Measurements from ENCODE around the gene SRRM1. TPM values are rescaled to one million over a fixed set of nuclear protein-coding genes. Genes with fewer than 3 reads are reported as not detected.
A peak's percentile ranks its signal among the peaks of the same experiment; 100 is the strongest.
"Not testable (repeated sequence)": the region's sequence is repeated elsewhere in the genome, so short reads cannot be mapped to it uniquely, and the experiment has no call there.

The SRRM1 gene
- total RNA-seq, 2 experiments from 2014 or later = 183 to 191 TPM

DNA sequence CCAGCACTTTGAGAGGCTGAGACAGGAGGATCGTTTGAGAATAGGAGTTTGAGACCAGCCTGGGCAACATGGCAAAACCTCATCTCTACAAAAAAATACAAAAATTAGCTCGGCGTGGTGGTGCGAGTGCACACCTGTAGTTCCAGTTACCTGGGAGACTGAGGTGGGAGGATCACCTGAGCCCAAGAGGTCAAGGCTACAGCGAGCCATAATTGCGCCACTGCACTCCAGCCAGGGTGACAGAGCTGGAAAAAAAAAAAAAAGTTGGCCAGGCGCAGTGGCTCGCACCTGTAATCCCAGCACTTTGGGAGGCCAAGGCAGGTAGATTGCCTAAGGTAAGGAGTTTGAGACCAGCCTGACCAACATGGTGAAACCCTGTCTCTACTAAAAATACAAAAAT is 55.2 kb downstream of the SRRM1 start:
- DNase-seq; H3K9me3 Mint-ChIP-seq; H3K27ac Mint-ChIP-seq; H3K27me3 Mint-ChIP-seq; H3K4me3 Mint-ChIP-seq; H3K36me3 Mint-ChIP-seq (ENCODE audit: low read depth); POLR2A ChIA-PET: not testable (repeated sequence)
- CTCF ChIA-PET = interaction anchor here (0.6 to 2.0 kb wide), 3 partner anchors 10 to 188 kb away, joined by 3 to 6 read pairs (median 4); no protein-coding TSS in a partner anchor
- peaks cover 12% of the 10 kb centered on the region for H3K4me1 Mint-ChIP-seq

DNA sequence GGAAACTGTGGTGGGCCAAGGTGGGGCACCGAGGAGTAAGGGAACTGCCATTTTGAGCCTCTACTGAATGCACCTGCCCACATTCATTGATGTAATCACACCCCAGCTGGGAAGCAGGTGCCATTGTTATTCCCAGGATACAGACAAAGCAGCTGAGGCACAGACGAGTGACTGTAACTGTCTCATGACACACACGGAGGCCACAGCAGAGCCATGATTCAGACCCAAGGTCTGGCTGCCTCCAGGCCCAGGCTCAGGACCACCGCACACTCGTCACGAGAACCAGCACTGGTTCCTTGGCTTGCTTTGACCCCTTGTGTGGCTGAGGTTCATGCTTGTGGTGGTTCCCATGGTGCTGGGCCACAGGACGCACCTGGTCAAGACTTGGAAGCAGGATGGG is 56.5 kb downstream of the SRRM1 start:
- no peak overlapping the region for H3K27ac Mint-ChIP-seq
- peaks cover 4% of the 10 kb centered on the region for H3K27me3 Mint-ChIP-seq
- no peaks in the 10 kb centered on the region for H3K36me3 Mint-ChIP-seq (ENCODE audit: low read depth)
- CTCF ChIA-PET = interaction anchor here (1.2 to 1.9 kb wide), 3 partner anchors 11 to 119 kb away, joined by 4 to 9 read pairs (median 4); no protein-coding TSS in a partner anchor
- H3K9me3 Mint-ChIP-seq = no peaks in the 10 kb centered on the region
- H3K4me3 Mint-ChIP-seq = no peak overlapping the region
- H3K4me1 Mint-ChIP-seq = peaks cover 8% of the 10 kb centered on the region
- DNase-seq = no peak
- POLR2A ChIA-PET = no interaction called here

DNA sequence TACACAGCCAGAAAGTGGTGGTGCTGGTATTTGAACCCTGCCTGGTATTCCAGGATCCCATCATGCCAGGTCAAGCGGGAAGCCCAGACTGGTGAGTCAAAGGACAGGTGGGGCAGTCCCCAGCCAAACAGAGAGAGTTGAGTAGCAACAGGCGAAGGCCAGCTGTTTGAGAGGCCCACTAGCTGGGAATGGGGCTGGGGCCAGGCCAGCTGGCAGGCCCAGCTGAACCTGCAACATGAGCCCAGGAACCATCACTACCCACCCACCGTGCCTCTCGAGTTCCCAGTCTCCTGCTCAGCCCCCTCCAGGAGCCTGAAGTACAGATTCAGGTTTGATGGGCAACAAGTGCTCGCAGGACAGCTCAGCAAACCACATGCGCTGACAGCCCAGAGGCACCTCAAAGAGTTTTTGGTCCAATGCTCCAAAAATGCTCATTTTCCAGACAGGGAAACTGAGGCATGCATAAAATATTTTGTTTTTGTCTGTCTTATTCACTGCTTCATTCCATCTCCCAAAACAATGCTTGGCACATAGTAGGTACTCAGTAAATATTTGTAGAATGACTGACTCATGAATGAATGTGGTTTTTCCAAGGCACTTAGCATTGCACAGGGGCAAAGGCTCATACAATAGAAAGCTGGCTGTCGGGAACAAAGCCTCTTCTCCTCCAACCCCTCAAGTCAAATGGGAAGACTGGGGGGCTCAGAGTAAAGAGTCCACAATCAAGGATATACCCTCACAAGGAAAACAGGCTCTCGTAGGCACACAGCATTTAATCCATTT is 59.6 kb downstream of the SRRM1 start:
- no peak overlapping the region for H3K27ac Mint-ChIP-seq
- H3K4me3 Mint-ChIP-seq = no peak overlapping the region
- no peak for DNase-seq
- peaks cover 14% of the 10 kb centered on the region for H3K4me1 Mint-ChIP-seq
- H3K9me3 Mint-ChIP-seq = no peaks in the 10 kb centered on the region
- ChIA-PET POLR2A (interaction anchor here (0.5 kb wide), 1 partner anchor 117 kb away, joined by 4 read pairs; no protein-coding TSS in a partner anchor), CTCF (interaction anchor here (1.2 to 1.3 kb wide), 2 partner anchors 11 to 14 kb away, joined by 4 to 6 read pairs; no protein-coding TSS in a partner anchor)
- H3K36me3 Mint-ChIP-seq (ENCODE audit: low read depth) = no peaks in the 10 kb centered on the region
- no peaks in the 10 kb centered on the region for H3K27me3 Mint-ChIP-seq

DNA sequence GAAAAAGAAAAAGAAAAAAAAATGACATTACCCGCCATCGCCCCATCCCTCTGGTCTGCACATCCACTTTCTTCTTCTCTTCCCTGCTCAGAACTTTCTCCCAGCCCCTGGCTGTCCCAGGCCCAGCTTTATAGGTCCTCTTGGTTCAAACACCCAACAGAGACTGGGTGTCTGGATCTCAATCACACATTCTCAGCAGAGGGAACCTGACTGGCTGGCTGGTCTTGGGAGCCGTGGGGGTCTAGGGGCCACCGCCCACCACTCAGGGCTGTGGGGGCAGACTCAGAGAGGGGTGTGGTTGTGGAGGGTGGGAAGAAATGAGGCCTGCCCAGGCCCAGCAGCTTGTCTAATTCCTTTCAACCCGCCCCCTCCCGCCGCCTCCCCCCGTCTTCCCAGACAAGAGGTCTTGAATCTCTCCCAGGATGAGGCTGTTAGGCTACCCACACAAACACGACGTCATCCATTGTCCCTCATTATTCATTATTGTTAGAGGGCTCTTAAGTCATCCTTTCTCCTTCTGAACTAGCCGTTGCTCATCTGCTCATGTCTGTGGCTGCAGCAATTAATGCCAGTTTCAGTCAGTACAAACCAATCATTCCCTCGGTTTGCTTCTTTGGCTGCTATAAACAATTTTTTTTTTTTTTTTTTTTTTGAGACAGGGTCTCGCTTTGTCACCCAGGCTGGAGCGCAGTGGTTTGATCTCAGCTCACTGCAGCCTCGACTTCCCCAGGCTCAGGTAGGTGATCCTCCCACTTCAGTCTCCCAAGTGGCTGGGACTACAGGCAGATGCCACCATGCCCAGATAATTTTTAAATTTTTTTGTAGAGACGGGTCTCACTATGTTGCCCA is 61.5 kb downstream of the SRRM1 start:
- CTCF ChIA-PET = interaction anchor here (0.6 kb wide), 1 partner anchor 16 kb away, joined by 4 read pairs; no protein-coding TSS in a partner anchor
- Mint-ChIP-seq H3K27me3 (no peaks in the 10 kb centered on the region), H3K9me3 (no peaks in the 10 kb centered on the region), H3K36me3 (ENCODE audit: low read depth) (no peaks in the 10 kb centered on the region), H3K4me3 (no peak overlapping the region), H3K4me1 (peaks cover 20% of the 10 kb centered on the region), H3K27ac (peak overlapping the region; percentile 75)
- POLR2A ChIA-PET = interaction anchor here (0.6 kb wide), 1 partner anchor 762 kb away, joined by 3 read pairs; no protein-coding TSS in a partner anchor
- DNase-seq = no peak

DNA sequence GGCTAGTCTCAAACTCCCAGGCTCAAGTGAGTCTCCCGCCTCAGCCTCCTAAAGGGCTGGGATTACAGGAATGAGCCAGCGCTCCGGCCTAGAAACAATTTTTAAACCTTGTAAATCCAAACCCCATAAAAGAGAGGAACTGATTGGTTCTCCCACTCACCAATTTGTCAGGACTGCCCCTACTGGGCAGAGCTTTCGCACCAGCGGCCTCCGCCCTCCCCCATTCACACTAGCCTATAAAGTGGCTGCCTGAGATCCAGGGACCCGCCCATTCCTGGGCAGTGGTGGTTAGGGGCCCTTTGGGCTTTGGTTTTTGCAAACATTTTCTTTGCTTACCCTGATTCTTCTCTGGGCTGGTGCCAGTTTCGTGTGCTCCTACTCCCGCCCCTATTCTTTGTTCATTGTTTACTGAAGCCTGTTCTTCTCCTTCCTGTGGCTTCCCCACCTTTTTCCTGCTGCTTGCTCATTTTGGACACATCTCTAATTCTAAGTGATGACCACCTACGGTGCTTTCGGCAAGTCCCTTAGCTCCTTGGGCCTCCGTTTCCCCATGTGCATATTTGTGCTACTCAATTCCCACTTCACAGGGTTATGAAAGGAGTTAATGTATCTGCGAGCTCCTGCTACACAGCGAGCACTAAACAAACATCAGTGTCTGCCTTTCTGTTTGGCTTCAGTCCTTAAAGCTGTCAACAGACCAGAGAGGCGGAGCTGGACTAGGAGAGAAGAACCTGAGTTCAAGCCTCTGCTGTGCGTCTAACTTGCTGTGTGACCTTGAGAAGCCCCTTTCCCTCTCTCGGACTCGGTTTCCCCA is 62.4 kb downstream of the SRRM1 start:
- H3K4me3 Mint-ChIP-seq = no peak overlapping the region
- H3K27me3 Mint-ChIP-seq = no peaks in the 10 kb centered on the region
- POLR2A ChIA-PET = interaction anchor here (0.6 kb wide), 1 partner anchor 1081 kb away, joined by 3 read pairs; no protein-coding TSS in a partner anchor
- DNase-seq = peak; percentile 67
- CTCF ChIA-PET = interaction anchor here (0.8 to 1.1 kb wide), 2 partner anchors 9 to 34 kb away, joined by 3 to 4 read pairs; no protein-coding TSS in a partner anchor
- H3K4me1 Mint-ChIP-seq = peaks cover 28% of the 10 kb centered on the region
- no peaks in the 10 kb centered on the region for H3K9me3 Mint-ChIP-seq
- peak overlapping the region; percentile 75 for H3K27ac Mint-ChIP-seq
- no peaks in the 10 kb centered on the region for H3K36me3 Mint-ChIP-seq (ENCODE audit: low read depth)

DNA sequence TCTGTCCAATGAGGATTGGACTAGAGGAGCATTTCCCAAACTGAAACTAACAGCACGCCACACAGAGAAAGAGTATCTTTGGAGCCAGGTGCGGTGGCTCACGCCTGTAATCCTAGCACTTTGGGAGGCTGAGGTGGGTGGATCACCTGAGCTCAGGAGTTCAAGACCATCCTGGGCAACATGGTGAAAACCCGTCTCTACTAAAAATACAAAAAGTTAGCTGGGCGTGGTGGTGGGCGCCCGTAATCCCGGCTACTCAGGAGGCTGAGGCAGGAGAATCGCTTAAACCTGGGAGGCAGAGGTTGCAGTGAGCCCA is 62.9 kb downstream of the SRRM1 start:
- CTCF ChIA-PET = interaction anchor here (0.8 to 1.1 kb wide), 2 partner anchors 10 to 33 kb away, joined by 3 to 4 read pairs; no protein-coding TSS in a partner anchor
- H3K4me3 Mint-ChIP-seq; H3K27me3 Mint-ChIP-seq; H3K9me3 Mint-ChIP-seq; H3K36me3 Mint-ChIP-seq (ENCODE audit: low read depth); DNase-seq: not testable (repeated sequence)
- POLR2A ChIA-PET = interaction anchor here (0.6 kb wide), 1 partner anchor 1082 kb away, joined by 3 read pairs; no protein-coding TSS in a partner anchor
- H3K4me1 Mint-ChIP-seq = peaks cover 28% of the 10 kb centered on the region
- peak overlapping the region; percentile 13 for H3K27ac Mint-ChIP-seq

DNA sequence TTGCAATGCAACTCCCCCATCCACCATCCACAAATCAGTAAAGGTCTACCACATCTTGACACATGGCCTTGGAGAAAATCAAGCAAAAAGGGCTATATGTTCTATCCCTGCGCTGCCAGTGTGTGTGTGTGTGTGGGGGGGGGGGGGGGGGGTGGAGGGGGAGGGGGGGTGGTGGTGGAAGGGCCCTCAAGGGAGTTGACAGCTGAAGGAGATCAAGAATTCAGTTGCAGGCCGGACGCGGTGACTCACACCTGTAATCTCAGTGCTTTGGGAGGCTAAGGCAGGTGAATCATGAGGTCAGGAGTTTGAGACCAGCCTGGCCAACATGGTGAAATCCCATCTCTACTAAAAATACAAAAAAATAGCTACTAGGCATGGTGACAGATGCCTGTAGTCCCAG is 64.6 kb downstream of the SRRM1 start:
- no peak overlapping the region for H3K27ac Mint-ChIP-seq
- H3K4me1 Mint-ChIP-seq = peaks cover 28% of the 10 kb centered on the region
- H3K27me3 Mint-ChIP-seq = no peaks in the 10 kb centered on the region
- no peaks in the 10 kb centered on the region for H3K9me3 Mint-ChIP-seq
- H3K36me3 Mint-ChIP-seq (ENCODE audit: low read depth) = no peaks in the 10 kb centered on the region
- no peak overlapping the region for H3K4me3 Mint-ChIP-seq
- ChIA-PET POLR2A (no interaction called here), CTCF (no interaction called here)
- no peak for DNase-seq

DNA sequence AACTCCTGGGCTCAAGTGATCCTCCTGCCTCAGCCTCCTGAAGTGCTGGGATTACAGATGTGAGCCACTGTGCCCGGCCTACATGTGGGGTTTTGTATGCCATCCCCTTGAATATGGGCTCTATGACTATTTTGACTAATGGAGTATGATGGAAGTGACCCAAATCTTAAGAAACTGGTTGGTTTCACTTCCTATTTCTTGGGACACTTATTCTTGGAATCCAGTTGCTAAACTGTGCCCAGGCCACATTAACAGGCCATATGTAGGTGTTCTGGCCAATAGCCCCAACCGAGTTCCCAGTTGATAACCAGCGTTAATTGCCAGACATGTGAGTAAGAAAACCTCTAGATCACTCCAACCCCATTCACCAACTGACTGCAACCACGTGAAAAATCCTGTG is 65.8 kb downstream of the SRRM1 start:
- CTCF ChIA-PET = no interaction called here
- POLR2A ChIA-PET = interaction anchor here (0.6 kb wide), 1 partner anchor 45 kb away, joined by 3 read pairs; no protein-coding TSS in a partner anchor
- peak overlapping the region; percentile 80 for H3K27ac Mint-ChIP-seq
- H3K27me3 Mint-ChIP-seq = no peaks in the 10 kb centered on the region
- no peak overlapping the region for H3K4me3 Mint-ChIP-seq
- H3K36me3 Mint-ChIP-seq (ENCODE audit: low read depth) = no peaks in the 10 kb centered on the region
- H3K4me1 Mint-ChIP-seq = peaks cover 28% of the 10 kb centered on the region
- DNase-seq = no peak
- no peaks in the 10 kb centered on the region for H3K9me3 Mint-ChIP-seq

DNA sequence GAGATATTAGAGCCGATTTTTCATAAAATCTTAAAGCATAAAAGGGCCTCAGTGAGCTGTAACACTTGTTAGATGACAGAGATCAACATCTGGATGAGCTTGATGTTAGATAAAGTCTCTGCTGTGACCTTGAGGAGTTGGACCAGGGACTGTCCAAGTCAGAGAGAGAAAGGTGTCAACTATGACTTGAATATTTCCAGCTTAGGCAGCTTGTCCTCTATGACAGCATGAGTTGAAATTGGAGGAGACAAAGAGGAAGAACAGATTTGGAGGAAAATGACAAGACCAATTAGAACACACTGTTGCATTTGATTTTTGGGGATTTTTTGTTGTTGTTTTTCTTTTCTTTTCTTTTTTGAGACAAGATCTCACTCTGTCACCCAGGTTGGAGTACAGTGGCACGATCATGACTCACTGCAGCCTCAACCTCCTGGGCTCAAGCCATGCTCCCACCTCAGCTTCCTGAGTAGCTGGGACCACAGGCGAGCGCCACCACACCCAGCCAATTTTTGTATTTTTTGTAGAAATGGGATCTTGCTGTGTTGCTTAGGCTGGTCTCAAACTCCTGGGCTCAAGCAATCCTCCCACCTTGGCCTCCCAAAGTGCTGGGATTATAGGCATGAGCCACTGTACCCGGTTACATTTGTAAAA is 66.8 kb downstream of the SRRM1 start:
- Mint-ChIP-seq H3K9me3 (no peaks in the 10 kb centered on the region), H3K36me3 (ENCODE audit: low read depth) (no peaks in the 10 kb centered on the region), H3K27ac (peak overlapping the region; percentile 85), H3K27me3 (no peaks in the 10 kb centered on the region), H3K4me3 (no peak overlapping the region), H3K4me1 (peaks cover 25% of the 10 kb centered on the region)
- CTCF ChIA-PET = no interaction called here
- POLR2A ChIA-PET = interaction anchor here (0.7 kb wide), 1 partner anchor 13 kb away, joined by 4 read pairs; no protein-coding TSS in a partner anchor
- DNase-seq = peak; percentile 36

DNA sequence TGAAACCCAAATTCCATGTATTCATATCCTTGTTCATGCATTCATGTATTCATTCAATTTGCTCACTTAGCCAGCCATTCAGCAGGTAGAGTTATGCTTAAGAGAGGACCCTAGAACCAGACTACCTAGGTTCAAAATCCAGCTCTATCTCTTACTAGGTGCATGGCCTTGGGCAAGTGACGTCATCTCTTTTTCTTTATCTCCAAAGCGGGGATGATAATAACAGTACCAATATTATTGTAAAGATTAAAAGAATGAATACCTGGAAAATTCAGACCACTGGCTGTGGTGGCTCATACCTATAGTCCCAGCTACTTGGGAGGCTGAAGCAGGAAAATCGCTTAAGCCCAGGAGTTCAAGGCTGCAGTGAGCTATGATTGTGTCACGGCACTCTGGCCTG is 68.2 kb downstream of the SRRM1 start:
- CTCF ChIA-PET = interaction anchor here (1.0 kb wide), 2 partner anchors 14 to 124 kb away, joined by 3 read pairs; no protein-coding TSS in a partner anchor
- peaks cover 14% of the 10 kb centered on the region for H3K4me1 Mint-ChIP-seq
- no peak for DNase-seq
- H3K4me3 Mint-ChIP-seq = no peak overlapping the region
- H3K27me3 Mint-ChIP-seq = no peaks in the 10 kb centered on the region
- H3K9me3 Mint-ChIP-seq = no peaks in the 10 kb centered on the region
- no peak overlapping the region for H3K27ac Mint-ChIP-seq
- POLR2A ChIA-PET = no interaction called here
- H3K36me3 Mint-ChIP-seq (ENCODE audit: low read depth) = no peaks in the 10 kb centered on the region

DNA sequence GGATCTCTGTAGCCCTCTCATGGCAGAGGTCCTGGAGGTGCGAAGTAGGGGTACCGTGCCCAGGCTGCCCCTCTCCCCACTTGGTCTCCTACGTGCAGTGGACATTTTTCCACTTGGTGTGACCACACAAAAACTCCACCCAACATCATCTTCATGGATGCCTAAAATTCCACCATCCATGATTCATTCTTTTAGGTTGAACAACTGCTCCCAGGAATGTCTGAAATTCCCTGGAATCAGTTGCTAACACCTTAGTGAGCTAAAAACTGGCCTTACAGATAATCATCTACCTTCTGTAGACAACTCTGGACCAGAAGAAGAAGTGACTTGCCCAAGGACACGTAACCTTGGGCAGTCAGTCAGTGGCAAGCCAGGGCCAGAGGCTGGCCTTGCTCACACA is 70.1 kb downstream of the SRRM1 start:
- Mint-ChIP-seq H3K4me3 (no peak overlapping the region), H3K27ac (no peak overlapping the region), H3K27me3 (no peaks in the 10 kb centered on the region), H3K36me3 (ENCODE audit: low read depth) (no peaks in the 10 kb centered on the region), H3K9me3 (no peaks in the 10 kb centered on the region), H3K4me1 (peaks cover 14% of the 10 kb centered on the region)
- CTCF ChIA-PET = interaction anchor here (0.7 to 1.7 kb wide), 2 partner anchors 11 to 15 kb away, joined by 3 to 4 read pairs; no protein-coding TSS in a partner anchor
- no peak for DNase-seq
- POLR2A ChIA-PET = no interaction called here

DNA sequence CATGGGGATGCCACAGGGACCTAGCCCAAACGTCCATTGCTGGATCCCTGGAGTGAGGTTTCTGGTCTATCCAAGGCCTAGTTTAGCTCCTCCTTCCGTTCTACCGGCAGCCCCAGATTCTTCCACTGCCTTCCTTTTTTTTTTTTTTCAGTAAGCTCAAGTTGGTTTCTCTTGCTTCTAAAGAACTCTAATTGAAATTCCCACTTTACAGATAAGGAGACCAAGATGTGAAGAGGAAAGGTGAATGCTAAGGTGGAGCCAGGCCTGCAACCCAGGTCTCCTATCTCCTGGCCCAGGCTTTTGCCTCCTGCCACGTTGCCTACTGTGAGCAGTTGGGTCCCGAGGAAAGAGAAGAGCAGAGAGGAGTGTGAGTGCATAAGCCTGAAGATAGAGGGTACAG is 70.6 kb downstream of the SRRM1 start:
- no peaks in the 10 kb centered on the region for H3K36me3 Mint-ChIP-seq (ENCODE audit: low read depth)
- CTCF ChIA-PET = interaction anchor here (0.5 to 1.7 kb wide), 4 partner anchors 11 to 784 kb away, joined by 3 to 4 read pairs (median 4); no protein-coding TSS in a partner anchor
- peak overlapping the region; percentile 37 for H3K27ac Mint-ChIP-seq

More for the DNA sequence above, 70.6 kb downstream of the SRRM1 start:
- H3K9me3 Mint-ChIP-seq = no peaks in the 10 kb centered on the region
- H3K27me3 Mint-ChIP-seq = no peaks in the 10 kb centered on the region
- H3K4me3 Mint-ChIP-seq = no peak overlapping the region
- peaks cover 14% of the 10 kb centered on the region for H3K4me1 Mint-ChIP-seq
- POLR2A ChIA-PET = no interaction called here
- no peak for DNase-seq

Data from activated CD4-positive, alpha-beta T cell treated with anti-CD3 and anti-CD28 coated beads, Interleukin-2, amount 10 ng/mL, durations not matched to agents 7 days and 5 days (primary cell).